HCT116 (cell line): ENCODE results near the gene CCND2. TPM values are rescaled to one million over a fixed set of nuclear protein-coding genes. Genes with fewer than 3 reads are reported as not detected.

Experiments
- ATAC-seq: fragments of 200-7000 bp; cut with Tn5 transposase; 2 replicates; pipeline ENCODE4 v1.9.1; 2020; ENCODE audit warnings: mild to moderate bottlenecking, moderate library complexity
- BruUV-seq: library from RNA; stranded (reverse); fragments of 400-500 nt; replicated peaks from 2 replicates; lab custom pipeline; 2021; lab: Mats Ljungman, UMichigan
- CTCF ChIA-PET: fragments of 300-600 bp; sonication (Branson Sonifier 250); formaldehyde crosslinking; loops from one replicate; lab custom pipeline; 2021; ENCODE audit warnings: antibody characterized with exemption; lab: Charles Lee
- POLR2A ChIA-PET: fragments of 300-600, 350-600 bp; sonication (Branson Sonifier 250); formaldehyde crosslinking; loops from one replicate; lab custom pipeline; 2021; ENCODE audit warnings: antibody characterized with exemption; lab: Charles Lee
- RAD21 ChIA-PET, 2 experiments: fragments of 300-600 bp; sonication (Branson Sonifier 250); formaldehyde crosslinking; loops; one replicate each; lab custom pipeline; 2023; ENCODE audit warnings: low total read pairs in 2 of 2; ENCODE audit not compliant: uncharacterized antibody in 2 of 2, unreplicated experiment in 2 of 2, low non-redundant PET in 1 of 2; lab: Charles Lee
- DNase-seq: peaks from one replicate; pipeline ENCODE4 v3.0.0-alpha.2; 2010; ENCODE audit warnings: low read depth, low spot score
- H2AFZ ChIP-seq: fragments of 200-600 bp; shearing (Covaris generic), sonication (generic); 2 replicates; pipeline ENCODE4 v1.6.1; 2017; ENCODE audit warnings: low read depth, mixed run types, mixed read lengths, antibody characterized with exemption, low read length; ENCODE audit not compliant: poor library complexity, severe bottlenecking
- H3K27ac ChIP-seq: 2 replicates; pipeline ENCODE4 v1.5.1; 2012; ENCODE audit warnings: low read depth, low read length
- H3K27me3 ChIP-seq: fragments of 200-600 bp; sonication (generic); 2 replicates; pipeline ENCODE4 v1.6.1; 2016; ENCODE audit warnings: mixed run types, low read length, mixed read lengths; ENCODE audit not compliant: insufficient read depth
- H3K36me3 ChIP-seq, 2 experiments: fragments of 200-500 bp in 1 of 2; fragments of 200-600 bp in 1 of 2; sonication (Bioruptor generic) in 1 of 2; sonication (generic) in 1 of 2; 2 replicates each; pipeline versions ENCODE4 v1.5.1 to v1.6.1; 2014 to 2016; ENCODE audit warnings: low read length in 2 of 2, inconsistent platforms in 1 of 2, mixed read lengths in 1 of 2, mixed run types in 1 of 2; ENCODE audit not compliant: insufficient read depth in 2 of 2, control insufficient read depth in 1 of 2
- H3K4me1 ChIP-seq, 2 experiments: fragments of 200-600 bp in 1 of 2; sonication (generic) in 1 of 2; 2 replicates each; pipeline versions ENCODE4 v1.5.1 to v1.6.1; 2012 to 2017; ENCODE audit warnings: low read length in 2 of 2, inconsistent platforms in 1 of 2, mild to moderate bottlenecking in 1 of 2, mixed read lengths in 1 of 2, mixed run types in 1 of 2, moderate library complexity in 1 of 2; ENCODE audit not compliant: insufficient read depth in 2 of 2, control insufficient read depth in 1 of 2
- H3K4me2 ChIP-seq: fragments of 200-600 bp; sonication (generic); 2 replicates; pipeline ENCODE4 v1.6.1; 2017; ENCODE audit warnings: mixed run types, low read length, mixed read lengths
- H3K4me3 ChIP-seq, 2 experiments: fragments of 200-600 bp in 1 of 2; sonication (generic) in 1 of 2; replicated peaks in 1 of 2; 2 replicates each; pipeline ENCODE4 v1.5.1; 2011 to 2016; ENCODE audit warnings: low read length in 2 of 2, control low read depth in 1 of 2, low read depth in 1 of 2, mild to moderate bottlenecking in 1 of 2, mixed read lengths in 1 of 2, mixed run types in 1 of 2
- H3K79me2 ChIP-seq: fragments of 200-600 bp; sonication (generic); 2 replicates; pipeline ENCODE4 v1.6.1; 2017; ENCODE audit warnings: mild to moderate bottlenecking, mixed run types, low read length, moderate library complexity, mixed read lengths; ENCODE audit not compliant: insufficient read depth
- H3K9ac ChIP-seq: fragments of 200-600 bp; sonication (generic); 2 replicates; pipeline ENCODE4 v1.6.1; 2016; ENCODE audit warnings: low read length, mixed read lengths
- H3K9me2 ChIP-seq: fragments of 200-600 bp; sonication (generic), shearing (Covaris generic); 2 replicates; pipeline ENCODE4 v1.6.1; 2017; ENCODE audit warnings: mixed run types, mild to moderate bottlenecking, moderate library complexity; ENCODE audit not compliant: insufficient read depth
- H3K9me3 ChIP-seq, 2 experiments: fragments of 200-500 bp in 1 of 2; fragments of 200-600 bp in 1 of 2; sonication (Bioruptor generic) in 1 of 2; sonication (generic) in 1 of 2; 2 replicates each; pipeline ENCODE4 v1.6.1; 2014 to 2017; ENCODE audit warnings: low read length in 2 of 2, mixed read lengths in 2 of 2, inconsistent platforms in 1 of 2, low read depth in 1 of 2, mild to moderate bottlenecking in 1 of 2, mixed run types in 1 of 2, moderate library complexity in 1 of 2; ENCODE audit not compliant: control insufficient read depth in 1 of 2, insufficient read depth in 1 of 2
- H4K20me1 ChIP-seq: fragments of 200-600 bp; sonication (generic), shearing (Covaris generic); 2 replicates; pipeline ENCODE4 v1.6.1; 2017; ENCODE audit warnings: mixed run types, mild to moderate bottlenecking, moderate library complexity; ENCODE audit not compliant: insufficient read depth
- CBX3 ChIP-seq: IDR thresholded peaks from 2 replicates; pipeline ENCODE4 v1.6.1; 2012; ENCODE audit warnings: low read depth
- CEBPB ChIP-seq: IDR thresholded peaks from 2 replicates; pipeline ENCODE4 v1.6.1; 2012; ENCODE audit warnings: low read depth
- EGR1 ChIP-seq: IDR thresholded peaks from 2 replicates; pipeline ENCODE4 v1.6.1; 2012; ENCODE audit warnings: low read depth
- EZH2 ChIP-seq: fragments of 200-600 bp; sonication (generic); IDR thresholded peaks from 2 replicates; pipeline ENCODE4 v1.6.1; 2017; ENCODE audit warnings: antibody characterized with exemption, mixed run types
- EZH2phosphoT487 ChIP-seq: fragments of 200-600 bp; IDR thresholded peaks from 2 replicates; pipeline ENCODE4 v1.6.1; 2018; ENCODE audit warnings: antibody characterized with exemption, borderline replicate concordance
- JUND ChIP-seq: IDR thresholded peaks from 2 replicates; pipeline ENCODE4 v1.6.1; 2012
- POLR2A ChIP-seq: IDR thresholded peaks from 2 replicates; pipeline ENCODE4 v1.7.0; 2011; ENCODE audit warnings: borderline replicate concordance; ENCODE audit not compliant: insufficient read depth, insufficient read length; ENCODE audit errors: extremely low read depth
- POLR2AphosphoS5 ChIP-seq: IDR thresholded peaks from 2 replicates; pipeline ENCODE4 v1.6.1; 2011; ENCODE audit warnings: mild to moderate bottlenecking, low read depth, low read length, moderate library complexity
- SP1 ChIP-seq: IDR thresholded peaks from 2 replicates; pipeline ENCODE4 v1.6.1; 2012; ENCODE audit warnings: low read depth
- YY1 ChIP-seq: IDR thresholded peaks from 2 replicates; pipeline ENCODE4 v1.6.1; 2011; ENCODE audit warnings: low read length, low read depth, moderate library complexity, mild to moderate bottlenecking; ENCODE audit not compliant: insufficient replicate concordance; ENCODE audit errors: extremely low read depth
- ZFX ChIP-seq: fragments of 450-650 bp; IDR thresholded peaks from 2 replicates; pipeline ENCODE4 v1.6.1; 2017
- ZNF274 ChIP-seq: fragments of 200-500 bp; sonication (Bioruptor generic); IDR thresholded peaks from 2 replicates; pipeline ENCODE4 v1.6.1; 2014; ENCODE audit warnings: mild to moderate bottlenecking, low read depth, low read length, inconsistent platforms
- intact Hi-C: fragments of 100-400 bp; cut with micrococcal nuclease; formaldehyde crosslinking; loops from 2 replicates; pipeline ENCODE4 v1.10.0; 2022
- total RNA-seq: library from RNA; stranded (reverse); gene quantifications from one replicate; pipeline ENCODE4 v1.2.1, GENCODE V29; 2021; ENCODE audit not compliant: unreplicated experiment
- TF ChIP-seq, protein P1 (sequence below), 3 experiments: fragments of 200-600 bp in 1 of 3; sonication (generic) in 1 of 3; IDR thresholded peaks in 2 of 3; conservative IDR thresholded peaks in 1 of 3; 2 replicates each; pipeline ENCODE4 v1.5.1; 2012 to 2017; ENCODE audit warnings: low read depth in 2 of 3, low read length in 2 of 3, antibody characterized with exemption in 1 of 3, borderline replicate concordance in 1 of 3, control low read depth in 1 of 3, mild to moderate bottlenecking in 1 of 3, mixed read lengths in 1 of 3, mixed run types in 1 of 3, moderate library complexity in 1 of 3; ENCODE audit not compliant: insufficient read depth in 1 of 3
- TF ChIP-seq, protein P2 (sequence below): IDR thresholded peaks from 2 replicates; pipeline ENCODE4 v1.6.1; 2012; ENCODE audit warnings: low read depth
- TF ChIP-seq, protein P3 (sequence below): IDR thresholded peaks from 2 replicates; pipeline ENCODE4 v1.6.1; 2012

Gene CCND2
- total RNA-seq, 1 experiment from 2014 or later: 1.1 TPM

DNA sequence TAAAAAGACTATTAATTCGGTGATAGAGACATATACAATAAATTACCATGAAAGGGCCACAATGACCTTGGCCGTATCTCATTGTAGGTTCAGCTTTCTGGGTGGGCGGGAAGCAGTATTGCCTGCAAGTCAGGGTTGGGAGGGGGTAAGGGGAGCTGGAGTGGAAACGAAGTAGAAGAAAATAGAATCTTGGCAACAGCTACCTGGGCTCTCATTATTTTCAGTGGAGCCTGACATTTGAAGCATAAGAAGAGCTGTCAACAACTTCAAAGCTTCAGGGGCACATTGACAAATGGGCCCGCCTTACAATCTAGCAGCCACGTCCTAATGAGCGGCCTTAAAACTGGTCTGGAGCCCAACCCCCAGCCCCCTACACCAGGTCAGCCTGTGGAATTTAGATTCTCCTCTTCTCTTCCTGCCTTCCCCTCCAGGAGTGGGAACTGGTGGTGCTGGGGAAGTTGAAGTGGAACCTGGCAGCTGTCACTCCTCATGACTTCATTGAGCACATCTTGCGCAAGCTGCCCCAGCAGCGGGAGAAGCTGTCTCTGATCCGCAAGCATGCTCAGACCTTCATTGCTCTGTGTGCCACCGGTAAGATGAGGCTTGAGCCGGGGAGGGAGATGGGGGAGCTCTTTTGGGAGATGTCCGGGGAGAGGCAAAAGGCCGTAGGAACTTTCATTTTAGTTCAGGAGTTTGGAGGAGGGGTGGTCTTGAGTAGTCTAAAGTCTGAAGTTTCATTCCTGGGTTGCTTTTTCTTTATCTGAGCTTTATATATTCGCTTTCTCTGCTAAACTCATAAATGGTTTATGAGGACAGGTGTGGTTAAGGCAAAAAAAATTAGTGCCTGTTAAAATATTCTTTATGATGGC lies 5.0 kb downstream of the CCND2 start:
- RAD21 ChIA-PET: no interaction called here
- intact Hi-C loops: loop anchor here (5.0 to 10.0 kb wide), 2 partner anchors 241 to 474 kb away; no protein-coding TSS in a partner anchor
- no peaks in the 10 kb centered on the region for H3K36me3 ChIP-seq

DNA sequence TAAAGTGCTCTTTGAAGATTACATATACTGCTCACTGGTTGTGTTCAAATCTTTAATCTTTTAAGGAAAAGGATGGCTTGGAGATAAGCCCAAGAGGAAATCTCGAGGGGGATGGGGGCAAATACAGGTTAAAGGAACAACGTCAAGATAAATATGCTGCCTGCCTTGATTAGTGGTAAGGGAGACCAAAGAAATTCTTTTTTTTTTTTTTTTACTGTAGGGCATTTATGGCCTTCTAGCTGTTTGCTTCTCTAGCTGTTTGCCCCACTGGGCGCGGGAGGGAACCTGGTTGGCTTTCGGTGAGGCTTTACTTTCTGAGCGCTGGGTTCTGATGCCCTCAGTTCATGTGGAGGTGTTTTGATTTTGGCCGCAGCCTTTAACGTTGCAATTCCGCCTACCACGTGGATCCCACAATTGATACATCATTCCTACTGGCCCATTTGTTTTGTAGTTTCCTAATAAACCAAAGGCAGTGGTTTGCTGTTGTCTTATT lies 5.7 kb downstream of the CCND2 start:
- intact Hi-C loops: loop anchor here (5.0 to 10.0 kb wide), 2 partner anchors 242 to 474 kb away; no protein-coding TSS in a partner anchor
- no peaks in the 10 kb centered on the region for H4K20me1 ChIP-seq
- ChIA-PET POLR2A (no interaction called here), CTCF (interaction anchor here (1.4 to 4.5 kb wide), 2 partner anchors 172 to 394 kb away, joined by 3 to 91 read pairs; no protein-coding TSS in a partner anchor), RAD21 (interaction anchor here in 1 of 2 experiments (0.6 kb wide), 1 partner anchor 89 kb away, joined by 4 read pairs; no protein-coding TSS in a partner anchor)
- no peaks in the 10 kb centered on the region for H3K36me3 ChIP-seq
- no TSS peak for BruUV-seq
- no peak overlapping the region for H3K4me3 ChIP-seq
- no peak overlapping the region for H2AFZ ChIP-seq
- ATAC-seq: no peak
- H3K27me3 ChIP-seq: 0 out of 2 replicates have a peak, but pooled peaks cover 6% of the 10 kb centered on the region
- no peaks in the 10 kb centered on the region for H3K9me2 ChIP-seq
- peaks cover 5 to 7% of the 10 kb centered on the region in 2 experiments; a peak in 2 of 4 replicates for H3K4me1 ChIP-seq
- H3K4me2 ChIP-seq: no peak overlapping the region
- no peak for DNase-seq
- H3K79me2 ChIP-seq: no peaks in the 10 kb centered on the region
- H3K9ac ChIP-seq: no peak overlapping the region
- H3K27ac ChIP-seq: no peak overlapping the region
- H3K9me3 ChIP-seq: no peaks in the 10 kb centered on the region
- TF ChIP-seq, protein P1, sequence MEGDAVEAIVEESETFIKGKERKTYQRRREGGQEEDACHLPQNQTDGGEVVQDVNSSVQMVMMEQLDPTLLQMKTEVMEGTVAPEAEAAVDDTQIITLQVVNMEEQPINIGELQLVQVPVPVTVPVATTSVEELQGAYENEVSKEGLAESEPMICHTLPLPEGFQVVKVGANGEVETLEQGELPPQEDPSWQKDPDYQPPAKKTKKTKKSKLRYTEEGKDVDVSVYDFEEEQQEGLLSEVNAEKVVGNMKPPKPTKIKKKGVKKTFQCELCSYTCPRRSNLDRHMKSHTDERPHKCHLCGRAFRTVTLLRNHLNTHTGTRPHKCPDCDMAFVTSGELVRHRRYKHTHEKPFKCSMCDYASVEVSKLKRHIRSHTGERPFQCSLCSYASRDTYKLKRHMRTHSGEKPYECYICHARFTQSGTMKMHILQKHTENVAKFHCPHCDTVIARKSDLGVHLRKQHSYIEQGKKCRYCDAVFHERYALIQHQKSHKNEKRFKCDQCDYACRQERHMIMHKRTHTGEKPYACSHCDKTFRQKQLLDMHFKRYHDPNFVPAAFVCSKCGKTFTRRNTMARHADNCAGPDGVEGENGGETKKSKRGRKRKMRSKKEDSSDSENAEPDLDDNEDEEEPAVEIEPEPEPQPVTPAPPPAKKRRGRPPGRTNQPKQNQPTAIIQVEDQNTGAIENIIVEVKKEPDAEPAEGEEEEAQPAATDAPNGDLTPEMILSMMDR (IDR thresholded peaks at IDR 0.05 in 2 of 3, conservative IDR thresholded peaks at IDR 0.05 in 1 of 3; ENCODE audit: borderline replicate concordance in 1 of 3, insufficient read depth in 1 of 3, low read depth in 2 of 3, low read length in 2 of 3): no peak
- TF ChIP-seq ZNF274 (no peak), POLR2AphosphoS5 (no peak), POLR2A (no peak), ZFX (no peak), YY1 (no peak)
- TF ChIP-seq, protein P2, sequence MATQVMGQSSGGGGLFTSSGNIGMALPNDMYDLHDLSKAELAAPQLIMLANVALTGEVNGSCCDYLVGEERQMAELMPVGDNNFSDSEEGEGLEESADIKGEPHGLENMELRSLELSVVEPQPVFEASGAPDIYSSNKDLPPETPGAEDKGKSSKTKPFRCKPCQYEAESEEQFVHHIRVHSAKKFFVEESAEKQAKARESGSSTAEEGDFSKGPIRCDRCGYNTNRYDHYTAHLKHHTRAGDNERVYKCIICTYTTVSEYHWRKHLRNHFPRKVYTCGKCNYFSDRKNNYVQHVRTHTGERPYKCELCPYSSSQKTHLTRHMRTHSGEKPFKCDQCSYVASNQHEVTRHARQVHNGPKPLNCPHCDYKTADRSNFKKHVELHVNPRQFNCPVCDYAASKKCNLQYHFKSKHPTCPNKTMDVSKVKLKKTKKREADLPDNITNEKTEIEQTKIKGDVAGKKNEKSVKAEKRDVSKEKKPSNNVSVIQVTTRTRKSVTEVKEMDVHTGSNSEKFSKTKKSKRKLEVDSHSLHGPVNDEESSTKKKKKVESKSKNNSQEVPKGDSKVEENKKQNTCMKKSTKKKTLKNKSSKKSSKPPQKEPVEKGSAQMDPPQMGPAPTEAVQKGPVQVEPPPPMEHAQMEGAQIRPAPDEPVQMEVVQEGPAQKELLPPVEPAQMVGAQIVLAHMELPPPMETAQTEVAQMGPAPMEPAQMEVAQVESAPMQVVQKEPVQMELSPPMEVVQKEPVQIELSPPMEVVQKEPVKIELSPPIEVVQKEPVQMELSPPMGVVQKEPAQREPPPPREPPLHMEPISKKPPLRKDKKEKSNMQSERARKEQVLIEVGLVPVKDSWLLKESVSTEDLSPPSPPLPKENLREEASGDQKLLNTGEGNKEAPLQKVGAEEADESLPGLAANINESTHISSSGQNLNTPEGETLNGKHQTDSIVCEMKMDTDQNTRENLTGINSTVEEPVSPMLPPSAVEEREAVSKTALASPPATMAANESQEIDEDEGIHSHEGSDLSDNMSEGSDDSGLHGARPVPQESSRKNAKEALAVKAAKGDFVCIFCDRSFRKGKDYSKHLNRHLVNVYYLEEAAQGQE: no peak

More for the DNA sequence above, 5.0 kb downstream of the CCND2 start:
- Histone ChIP-seq H3K27me3 (peaks cover 11% of the 10 kb centered on the region; the same call in 1 of the 2 replicates), H3K4me3 (no peak overlapping the region), H2AFZ (no peak overlapping the region), H3K79me2 (no peaks in the 10 kb centered on the region), H3K27ac (no peak overlapping the region), H3K9me3 (no peaks in the 10 kb centered on the region), H3K4me1 (peaks cover 5 to 7% of the 10 kb centered on the region in 2 experiments; a peak in 2 of 4 replicates), H3K9ac (no peak overlapping the region), H4K20me1 (no peaks in the 10 kb centered on the region), H3K4me2 (no peak overlapping the region), H3K9me2 (no peaks in the 10 kb centered on the region)
- no peak for ATAC-seq
- no TSS peak for BruUV-seq
- ChIA-PET POLR2A (no interaction called here), CTCF (interaction anchor here (0.8 to 4.5 kb wide), 5 partner anchors 11 to 393 kb away, joined by 3 to 91 read pairs (median 3); no protein-coding TSS in a partner anchor)
- no peak for DNase-seq
- TF ChIP-seq SP1 (no peak), ZFX (no peak), CBX3 (no peak), EZH2phosphoT487 (no peak), JUND (no peak), EZH2 (no peak), EGR1 (no peak), CEBPB (no peak), POLR2AphosphoS5 (no peak)
- TF ChIP-seq, protein P3, sequence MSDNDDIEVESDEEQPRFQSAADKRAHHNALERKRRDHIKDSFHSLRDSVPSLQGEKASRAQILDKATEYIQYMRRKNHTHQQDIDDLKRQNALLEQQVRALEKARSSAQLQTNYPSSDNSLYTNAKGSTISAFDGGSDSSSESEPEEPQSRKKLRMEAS: no peak
